Endothelial cell of umbilical vein (primary cell): Measurements from ENCODE around the gene GALNT2. TPM values are rescaled to one million over a fixed set of nuclear protein-coding genes. Genes with fewer than 3 reads are reported as not detected.

Experiments used
- BruUV-seq: library from RNA; stranded (reverse); fragments of 400-500 nt; replicated peaks from 2 replicates; lab custom pipeline; 2021; lab: Mats Ljungman, UMichigan
- CTCF ChIA-PET: fragments of 300-600, 350-600 bp; sonication (Branson Sonifier 250); formaldehyde crosslinking; loops from one replicate; lab custom pipeline; 2021; ENCODE audit warnings: antibody characterized with exemption, inconsistent platforms; lab: Charles Lee
- POLR2A ChIA-PET: fragments of 300-600, 350-600 bp; sonication (Branson Sonifier 250); formaldehyde crosslinking; loops from one replicate; lab custom pipeline; 2021; ENCODE audit warnings: antibody characterized with exemption, inconsistent platforms; lab: Charles Lee
- DNase-seq: peaks from one replicate; pipeline ENCODE4 v3.0.0-alpha.2; 2011; ENCODE audit warnings: low read depth, low spot score
- FAIRE-seq: peaks from 2 replicates; lab custom pipeline; 2011; peaks lifted over from hg19 to GRCh38; lab: Jason Lieb, UNC
- H2AFZ ChIP-seq: 2 replicates; pipeline ENCODE4 v1.6.0; 2012; ENCODE audit warnings: low read depth, low read length, control low read depth, inconsistent platforms
- H3K27ac ChIP-seq: 2 replicates; pipeline ENCODE4 v1.5.1; 2011; ENCODE audit warnings: low read depth, mild to moderate bottlenecking, control low read depth, low read length, moderate library complexity; ENCODE audit not compliant: insufficient read depth
- H3K27me3 ChIP-seq, 2 experiments: 2 replicates each; pipeline versions ENCODE4 v1.6.0 to v1.6.1; 2011; ENCODE audit warnings: low read length in 2 of 2, mixed read lengths in 1 of 2; ENCODE audit not compliant: control insufficient read depth in 2 of 2, insufficient read depth in 2 of 2
- H3K36me3 ChIP-seq, 2 experiments: 2 replicates in 1 of 2; 3 replicates in 1 of 2; pipeline ENCODE4 v1.5.1; 2011; ENCODE audit warnings: low read length in 2 of 2, mild to moderate bottlenecking in 1 of 2, moderate library complexity in 1 of 2; ENCODE audit not compliant: control insufficient read depth in 2 of 2, insufficient read depth in 2 of 2; ENCODE audit errors: extremely low read depth in 1 of 2
- H3K4me1 ChIP-seq: 3 replicates; pipeline ENCODE4 v1.5.1; 2011; ENCODE audit warnings: mild to moderate bottlenecking, low read length; ENCODE audit not compliant: control insufficient read depth, insufficient read depth; ENCODE audit errors: extremely low read depth
- H3K4me2 ChIP-seq: 2 replicates; pipeline ENCODE4 v1.6.1; 2011; ENCODE audit warnings: low read length, control low read depth, mixed read lengths; ENCODE audit not compliant: insufficient read depth
- H3K4me3 ChIP-seq, 3 experiments: fragments of 200-600 bp in 1 of 3; sonication (generic), shearing (Covaris generic) in 1 of 3; replicated peaks in 1 of 3; 2 replicates each; pipeline ENCODE4 v1.5.1; 2011 to 2016; ENCODE audit warnings: control low read depth in 3 of 3, low read length in 3 of 3, mild to moderate bottlenecking in 2 of 3, inconsistent platforms in 1 of 3, low read depth in 1 of 3, moderate library complexity in 1 of 3; ENCODE audit not compliant: insufficient read depth in 1 of 3
- H3K79me2 ChIP-seq: 2 replicates; pipeline ENCODE4 v1.6.0; 2012; ENCODE audit warnings: low read length, inconsistent platforms; ENCODE audit not compliant: control insufficient read depth, insufficient read depth
- H3K9ac ChIP-seq: replicated peaks from 2 replicates; pipeline ENCODE3; 2011; ENCODE audit warnings: low read length, control low read depth; ENCODE audit not compliant: insufficient read depth; ENCODE audit errors: extremely low read depth
- H3K9me1 ChIP-seq: replicated peaks from 3 replicates; pipeline ENCODE4 v1.6.0; 2011; ENCODE audit warnings: mild to moderate bottlenecking, low read length; ENCODE audit not compliant: control insufficient read depth, insufficient read depth; ENCODE audit errors: extremely low read depth
- H3K9me3 ChIP-seq: replicated peaks from 2 replicates; pipeline ENCODE4 v1.5.1; 2012; ENCODE audit warnings: low read length, inconsistent platforms; ENCODE audit not compliant: control insufficient read depth, insufficient read depth
- H4K20me1 ChIP-seq: replicated peaks from 2 replicates; pipeline ENCODE3; 2011; ENCODE audit warnings: mild to moderate bottlenecking, low read length; ENCODE audit not compliant: control insufficient read depth, insufficient read depth; ENCODE audit errors: extremely low read depth
- EZH2 ChIP-seq: IDR thresholded peaks from 2 replicates; pipeline ENCODE4 v1.6.1; 2012; ENCODE audit warnings: borderline replicate concordance, low read depth, mild to moderate bottlenecking, moderate library complexity, low read length, inconsistent platforms; ENCODE audit not compliant: severe bottlenecking
- FOS ChIP-seq: IDR thresholded peaks from 2 replicates; pipeline ENCODE4 v1.6.1; 2011; ENCODE audit warnings: mild to moderate bottlenecking, low read length, moderate library complexity, borderline replicate concordance; ENCODE audit not compliant: insufficient read depth
- GATA2 ChIP-seq: IDR thresholded peaks from 2 replicates; pipeline ENCODE4 v1.7.0; 2011; ENCODE audit warnings: low read depth, mild to moderate bottlenecking, moderate library complexity, mixed read lengths, low read length; ENCODE audit not compliant: insufficient read length, insufficient read depth
- JUN ChIP-seq: IDR thresholded peaks from 2 replicates; pipeline ENCODE4 v1.6.1; 2011; ENCODE audit warnings: borderline replicate concordance, low read depth; ENCODE audit not compliant: insufficient read length, insufficient read depth
- MYC ChIP-seq: IDR thresholded peaks from one replicate; pipeline ENCODE4 v1.6.1; 2011; ENCODE audit warnings: mild to moderate bottlenecking, low read depth, low read length
- POLR2A ChIP-seq: IDR thresholded peaks from 2 replicates; pipeline ENCODE4 v1.6.1; 2012; ENCODE audit warnings: low read depth, mild to moderate bottlenecking, control low read depth, low read length
- POLR2AphosphoS5 ChIP-seq: IDR thresholded peaks from 2 replicates; pipeline ENCODE4 v1.6.1; 2012; ENCODE audit warnings: low read depth, mild to moderate bottlenecking, control low read depth, low read length, moderate library complexity; ENCODE audit not compliant: insufficient read depth
- dilution Hi-C: fragments of 300-500 bp; cut with MboI; formaldehyde crosslinking; loops from one replicate; pipeline ENCODE4 v1.15.0; 2019; ENCODE audit warnings: low sequenced_read_pairs; ENCODE audit not compliant: extremely low pct_ligation_motif_present
- intact Hi-C: fragments of 100-400 bp; cut with micrococcal nuclease; formaldehyde crosslinking; loops from one replicate; pipeline ENCODE4 v1.10.0; 2022
- polyA plus RNA-seq, 4 experiments: library from polyadenylated mRNA; depleted of rRNA in 3 of 4; stranded (reverse) in 3 of 4; unstranded in 1 of 4; fragments of >200 nt; gene quantifications; 2 replicates each; pipeline versions ENCODE4 v1.2.1 to v1.2.3, GENCODE V29; 2011 to 2012; ENCODE audit warnings: missing spikeins in 1 of 4
- total RNA-seq: library from RNA; stranded (reverse); gene quantifications from 2 replicates; pipeline ENCODE4 v1.2.3, GENCODE V29; 2021
- TF ChIP-seq, protein P1 (sequence below), 2 donors: IDR thresholded peaks; 1 replicate in 1 of 2; 2 replicates in 1 of 2; pipeline ENCODE4 v1.5.1; 2011; ENCODE audit warnings: low read length in 2 of 2, mild to moderate bottlenecking in 2 of 2, moderate library complexity in 2 of 2, control low read depth in 1 of 2, inconsistent platforms in 1 of 2, low read depth in 1 of 2; ENCODE audit not compliant: insufficient read depth in 1 of 2; ENCODE audit errors: extremely low read depth in 1 of 2
- TF ChIP-seq, protein P2 (sequence below): IDR thresholded peaks from 2 replicates; pipeline ENCODE4 v1.6.1; 2011; ENCODE audit not compliant: insufficient read depth, insufficient read length

The GALNT2 gene
- total and polyA plus RNA-seq, 2 donors (not counting 3 experiments of a cell fraction or from before 2014, with no cell fraction given), result 56.3 to 77.5 TPM

DNA sequence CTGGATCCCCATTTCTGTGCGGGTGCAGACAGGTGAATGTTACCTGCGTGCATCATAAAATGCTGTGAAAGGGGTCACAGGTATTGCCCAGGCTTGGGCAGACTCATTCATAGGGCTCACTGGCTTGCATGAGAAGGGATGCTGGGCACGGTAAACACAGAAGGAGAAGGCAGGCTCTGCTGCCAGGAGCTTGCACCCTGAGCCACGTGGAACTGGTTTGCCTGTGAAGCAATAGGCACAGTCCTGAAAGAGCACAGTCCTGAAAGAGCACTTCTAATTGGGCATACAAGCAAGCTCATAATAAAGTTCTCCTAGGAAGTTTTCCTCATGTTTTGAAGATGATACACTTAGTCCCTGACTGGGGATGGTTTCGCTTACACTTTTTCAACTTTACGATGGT lies 40.9 kb downstream of the GALNT2 start:
- Histone ChIP-seq H3K9me1 (no peaks in the 10 kb centered on the region), H3K4me2 (no peak overlapping the region), H3K4me1 (peaks cover 25% of the 10 kb centered on the region), H3K36me3 (no peaks in the 10 kb centered on the region), H3K27me3 (no peaks in the 10 kb centered on the region), H3K79me2 (peaks cover 2% of the 10 kb centered on the region), H4K20me1 (no peaks in the 10 kb centered on the region), H2AFZ (no peak overlapping the region), H3K9me3 (no peaks in the 10 kb centered on the region), H3K27ac (no peak overlapping the region), H3K4me3 (no peak overlapping the region), H3K9ac (no peak overlapping the region)
- TF ChIP-seq POLR2A (no peak), MYC (no peak), FOS (no peak), EZH2 (no peak), GATA2 (no peak), POLR2AphosphoS5 (no peak), JUN (no peak)
- TF ChIP-seq, protein P1, sequence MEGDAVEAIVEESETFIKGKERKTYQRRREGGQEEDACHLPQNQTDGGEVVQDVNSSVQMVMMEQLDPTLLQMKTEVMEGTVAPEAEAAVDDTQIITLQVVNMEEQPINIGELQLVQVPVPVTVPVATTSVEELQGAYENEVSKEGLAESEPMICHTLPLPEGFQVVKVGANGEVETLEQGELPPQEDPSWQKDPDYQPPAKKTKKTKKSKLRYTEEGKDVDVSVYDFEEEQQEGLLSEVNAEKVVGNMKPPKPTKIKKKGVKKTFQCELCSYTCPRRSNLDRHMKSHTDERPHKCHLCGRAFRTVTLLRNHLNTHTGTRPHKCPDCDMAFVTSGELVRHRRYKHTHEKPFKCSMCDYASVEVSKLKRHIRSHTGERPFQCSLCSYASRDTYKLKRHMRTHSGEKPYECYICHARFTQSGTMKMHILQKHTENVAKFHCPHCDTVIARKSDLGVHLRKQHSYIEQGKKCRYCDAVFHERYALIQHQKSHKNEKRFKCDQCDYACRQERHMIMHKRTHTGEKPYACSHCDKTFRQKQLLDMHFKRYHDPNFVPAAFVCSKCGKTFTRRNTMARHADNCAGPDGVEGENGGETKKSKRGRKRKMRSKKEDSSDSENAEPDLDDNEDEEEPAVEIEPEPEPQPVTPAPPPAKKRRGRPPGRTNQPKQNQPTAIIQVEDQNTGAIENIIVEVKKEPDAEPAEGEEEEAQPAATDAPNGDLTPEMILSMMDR (IDR thresholded peaks at IDR 0.05; ENCODE audit: extremely low read depth in 1 of 2, insufficient read depth in 1 of 2, low read depth in 1 of 2, low read length in 2 of 2), result no peak
- TF ChIP-seq, protein P2, sequence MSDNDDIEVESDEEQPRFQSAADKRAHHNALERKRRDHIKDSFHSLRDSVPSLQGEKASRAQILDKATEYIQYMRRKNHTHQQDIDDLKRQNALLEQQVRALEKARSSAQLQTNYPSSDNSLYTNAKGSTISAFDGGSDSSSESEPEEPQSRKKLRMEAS, result no peak
- CTCF ChIA-PET, result interaction anchor here (1.0 kb wide), 1 partner anchor 15 kb away, joined by 4 read pairs; no protein-coding TSS in a partner anchor
- no peak for DNase-seq
- dilution Hi-C loops (no loop called here), intact Hi-C loops (loop anchor here (5.0 kb wide), 1 partner anchor 34 kb away; no protein-coding TSS in a partner anchor)
- no peak for FAIRE-seq
- POLR2A ChIA-PET, result no interaction called here
- BruUV-seq, result no TSS peak
